Activated CD4-positive, alpha-beta T cell treated with anti-CD3 and anti-CD28 coated beads for 48 hours (primary cell): Measurements from ENCODE around the gene CAPN3.
"Not testable (repeated sequence)": the region's sequence is repeated elsewhere in the genome, so short reads cannot be mapped to it uniquely, and the experiment has no call there.

ENCODE experiments used
- DNase-seq: peaks from one replicate; pipeline ENCODE4 v3.0.0-alpha.2; 2020

CAPN3 gene

DNA sequence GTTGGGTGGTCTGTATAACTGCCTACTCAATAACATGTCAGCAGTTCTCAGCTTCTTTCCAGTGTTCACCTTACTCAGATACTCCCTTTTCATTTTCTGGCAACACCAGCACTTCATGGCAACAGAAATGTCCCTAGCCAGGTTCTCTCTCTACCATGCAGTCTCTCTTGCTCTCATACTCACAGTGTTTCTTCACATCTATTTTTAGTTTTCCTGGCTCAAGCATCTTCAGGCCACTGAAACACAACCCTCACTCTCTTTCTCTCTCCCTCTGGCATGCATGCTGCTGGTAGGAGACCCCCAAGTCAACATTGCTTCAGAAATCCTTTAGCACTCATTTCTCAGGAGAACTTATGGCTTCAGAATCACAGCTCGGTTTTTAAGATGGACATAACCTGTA lies at the start of gene CAPN3:
Gene CAPN3, plus strand, starts transcription at position 253 of the 400 bp plus-strand sequence. CDS start 305 bp downstream, outside the sequence.
- DNase-seq = no peak

- no peak for DNase-seq
Measured at GRCh38 chr15:42313463-42313862, 45.8 kb upstream of the CAPN3 start.

DNA sequence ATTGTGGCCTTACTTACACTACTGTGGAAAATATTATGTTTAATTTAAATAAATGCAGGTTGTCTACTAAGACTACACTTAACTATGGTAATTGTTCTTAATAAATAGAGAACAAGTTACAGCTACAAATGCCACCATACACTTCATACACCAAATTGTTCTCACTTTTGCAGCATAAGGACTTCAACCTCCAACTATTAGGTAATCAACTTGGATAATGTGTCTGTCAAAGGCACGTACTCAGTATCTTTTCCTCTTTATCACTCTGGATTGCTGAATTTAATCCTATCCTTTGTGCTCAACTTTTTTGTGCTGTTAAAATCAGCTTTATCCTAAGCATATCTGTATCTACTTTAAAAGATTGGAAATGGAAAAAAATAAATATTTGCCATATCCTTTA lies 44.5 kb upstream of the CAPN3 start:
- no peak for DNase-seq

DNA sequence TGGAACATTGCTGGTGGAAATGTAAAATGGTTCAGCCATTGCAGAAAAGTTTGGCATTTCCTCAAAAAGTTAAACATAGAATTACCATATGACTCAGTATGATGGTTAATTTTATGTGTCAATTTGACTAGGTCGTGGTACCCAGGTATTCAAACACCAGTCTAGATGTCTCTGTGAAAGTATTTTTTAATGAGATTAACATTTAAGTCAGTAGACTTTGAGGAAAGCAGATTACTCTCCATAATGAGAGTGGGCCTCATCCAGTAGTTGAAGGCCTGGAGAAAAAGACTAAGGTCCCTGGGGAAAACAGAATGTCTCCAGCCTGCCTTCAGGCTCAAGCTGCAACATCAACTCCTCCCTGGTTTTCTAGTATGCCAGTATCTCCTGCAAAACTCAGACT lies 43.8 kb upstream of the CAPN3 start:
- no peak for DNase-seq

- DNase-seq = not testable (repeated sequence)
Measured at GRCh38 chr15:42316282-42316805, 43.0 kb upstream of the CAPN3 start.

DNA sequence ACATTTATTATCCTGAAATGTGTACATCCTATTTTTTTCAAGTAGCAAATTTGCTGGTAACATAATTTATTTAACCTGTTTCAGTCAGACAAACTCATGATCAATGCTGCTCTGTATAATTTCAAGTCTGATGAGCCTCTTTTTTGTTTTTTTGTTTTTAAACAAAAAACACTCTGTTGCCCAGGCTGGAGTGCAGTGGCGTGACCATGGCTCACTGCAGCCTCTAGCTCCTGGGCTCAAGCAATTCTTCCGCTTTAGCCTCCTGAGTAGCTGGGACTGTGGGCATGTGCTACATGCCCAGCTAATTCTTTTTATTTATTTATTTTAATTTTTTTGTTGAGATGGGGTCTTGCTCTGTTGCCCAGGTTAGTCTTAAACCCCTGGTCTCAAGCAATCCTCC lies 40.1 kb upstream of the CAPN3 start:
- DNase-seq = no peak

- DNase-seq = no peak
Measured at GRCh38 chr15:42324308-42324707, 35.0 kb upstream of the CAPN3 start.

DNA sequence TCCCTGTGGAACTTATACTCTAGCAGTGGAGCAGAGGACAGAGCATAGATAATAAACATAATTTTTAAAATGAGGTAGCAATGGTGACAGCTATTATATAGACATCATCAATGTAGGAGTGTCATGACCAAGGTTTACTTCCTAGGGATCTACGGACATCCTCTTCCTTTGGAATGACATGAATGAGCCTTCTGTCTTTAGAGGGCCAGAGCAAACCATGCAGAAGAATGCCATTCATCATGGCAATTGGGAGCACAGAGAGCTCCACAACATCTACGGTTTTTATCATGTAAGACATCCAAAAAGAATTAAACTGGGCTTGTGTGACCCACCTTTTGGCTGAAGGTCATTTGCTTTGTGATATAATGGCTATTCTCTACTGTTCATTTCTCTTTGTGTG lies 30.1 kb upstream of the CAPN3 start:
- DNase-seq = no peak

DNA sequence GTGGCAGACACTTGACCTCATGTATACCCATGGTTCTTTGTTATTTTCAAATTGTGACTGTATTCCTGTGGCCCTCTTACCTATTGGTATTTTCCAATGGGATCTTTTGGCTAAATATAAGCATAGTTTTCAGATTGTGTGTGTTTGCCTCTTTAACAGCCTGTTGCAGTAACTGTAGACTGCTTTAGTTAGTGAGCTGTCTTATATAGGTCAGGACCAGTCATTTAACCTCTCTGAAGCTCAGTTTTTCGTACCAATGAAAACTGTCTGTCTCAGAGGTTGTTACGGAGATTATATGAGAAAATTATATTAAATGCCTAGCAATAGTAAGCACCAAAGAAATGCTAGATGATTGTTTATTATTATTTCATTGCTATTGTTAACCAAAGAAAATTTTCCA lies 29.3 kb upstream of the CAPN3 start:
- no peak for DNase-seq

DNA sequence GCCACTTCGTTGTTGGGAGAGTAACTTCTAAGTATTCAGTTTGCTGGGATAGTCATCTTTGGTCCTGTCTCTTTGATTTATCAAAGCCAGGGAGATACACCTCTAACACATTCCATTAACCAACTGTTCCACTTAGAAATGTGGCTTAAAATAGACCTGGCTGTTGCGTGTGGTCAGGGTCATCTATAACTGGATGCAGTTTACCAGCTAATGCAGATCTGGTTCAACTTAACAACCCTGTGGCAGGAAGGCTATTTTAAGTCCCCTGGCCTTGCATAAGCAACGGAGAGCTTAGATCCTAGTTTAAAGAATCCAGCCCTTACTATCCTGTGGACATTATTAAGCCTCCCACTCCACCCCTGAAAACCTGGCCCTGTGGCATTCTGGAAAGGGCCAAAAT lies 28.1 kb upstream of the CAPN3 start:
- DNase-seq = no peak

DNA sequence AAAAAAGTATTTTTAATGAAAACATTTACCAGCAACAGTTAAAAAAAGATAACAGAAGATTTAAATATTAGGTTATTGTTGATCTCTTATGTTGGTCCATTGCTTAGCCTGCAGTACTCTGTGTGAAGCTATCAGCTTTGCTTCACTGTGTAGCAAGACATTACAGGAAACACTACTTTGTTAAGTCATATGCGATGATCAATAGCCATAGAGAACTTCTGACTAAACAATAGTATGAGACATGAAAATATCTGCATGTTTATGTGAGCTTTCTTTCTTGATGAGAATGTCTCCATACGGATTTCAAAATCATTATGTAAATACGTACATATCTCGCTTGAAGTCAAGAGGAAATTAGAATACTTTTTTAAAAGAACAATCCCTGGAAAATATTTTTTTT lies 27.0 kb upstream of the CAPN3 start:
- DNase-seq = no peak

- DNase-seq = no peak
Measured at GRCh38 chr15:42335074-42335473, 24.2 kb upstream of the CAPN3 start.

GRCh38 chr15:42336650-42337049 lies 22.7 kb upstream of the CAPN3 start:
- not testable (repeated sequence) for DNase-seq

DNA sequence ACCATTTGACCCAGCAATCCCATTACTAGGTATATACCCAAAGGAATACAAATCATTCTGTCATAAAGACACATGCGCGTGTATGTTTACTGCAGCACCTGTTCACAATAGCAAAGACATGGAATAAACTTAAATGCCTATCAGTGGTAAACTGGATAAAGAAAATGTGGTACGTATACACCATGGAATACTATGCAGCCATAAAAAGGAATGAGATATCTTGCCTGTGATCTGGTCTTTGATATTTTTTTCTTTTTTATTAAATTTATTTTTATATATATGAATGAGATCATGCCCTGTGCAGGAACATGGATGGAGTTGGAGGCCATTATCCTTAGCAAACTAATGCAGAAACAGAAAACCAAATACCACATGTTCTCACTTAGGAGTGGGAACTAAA lies 22.2 kb upstream of the CAPN3 start:
- not testable (repeated sequence) for DNase-seq

DNA sequence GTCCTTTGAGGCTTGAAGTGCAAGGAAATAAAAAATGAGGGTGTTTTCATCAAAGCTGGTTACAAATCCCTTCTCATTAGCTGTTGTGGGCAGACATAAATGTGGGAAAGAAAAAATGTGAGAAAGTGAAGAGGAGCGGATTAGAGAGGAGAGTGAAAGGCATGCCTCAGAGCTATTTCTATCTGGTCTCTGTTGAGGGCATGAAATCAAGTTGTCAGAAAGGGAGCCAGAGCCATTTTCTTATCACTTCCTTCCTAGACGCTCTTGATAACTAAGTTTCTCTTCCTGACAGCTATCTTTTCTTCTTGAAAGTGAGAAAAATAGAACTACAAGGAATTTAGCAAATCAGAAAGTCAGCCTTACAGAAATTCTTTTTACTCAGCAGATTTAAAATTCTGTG lies 20.8 kb upstream of the CAPN3 start:
- no peak for DNase-seq

GRCh38 chr15:42343596-42344232 lies 15.6 kb upstream of the CAPN3 start:
- DNase-seq = no peak

DNA sequence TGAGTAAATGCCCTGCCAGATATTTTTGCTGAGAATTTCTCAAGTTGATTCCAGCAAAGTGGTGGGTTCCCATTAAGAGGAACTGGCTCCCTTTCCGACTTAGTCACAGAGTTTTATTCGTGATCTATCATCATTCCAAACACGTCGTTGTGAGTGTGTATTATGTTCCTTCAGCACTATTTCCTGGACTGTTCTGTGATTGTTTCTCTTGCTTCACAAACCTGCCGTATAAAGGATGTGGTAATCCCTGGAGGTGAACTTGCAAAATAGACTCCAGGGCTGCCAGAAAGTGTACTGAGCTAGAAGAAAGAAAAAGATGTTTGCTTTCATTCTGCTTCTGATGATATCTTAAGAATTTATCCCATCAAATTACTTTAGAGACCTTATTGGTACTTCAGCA lies 14.5 kb upstream of the CAPN3 start:
- no peak for DNase-seq

GRCh38 chr15:42345504-42345903 lies 13.8 kb upstream of the CAPN3 start:
- no peak for DNase-seq

DNA sequence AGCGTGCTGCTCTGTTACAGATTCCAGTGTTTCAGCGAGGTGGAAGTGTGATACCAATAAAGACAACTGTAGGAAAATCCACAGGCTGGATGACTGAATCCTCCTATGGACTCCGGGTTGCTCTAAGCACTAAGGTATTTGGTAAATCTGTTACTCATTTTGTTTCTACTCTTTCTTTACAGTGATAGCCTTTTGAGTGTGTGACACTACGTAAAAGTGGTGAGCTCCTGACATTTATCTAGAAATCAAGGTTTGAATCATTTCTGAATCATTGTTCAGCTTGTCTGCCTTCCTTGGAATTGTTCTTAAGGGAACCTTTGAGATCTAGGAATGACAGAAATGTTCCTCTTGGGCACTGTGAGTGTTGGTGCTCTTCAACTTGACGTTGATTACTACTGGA lies 11.2 kb upstream of the CAPN3 start:
- DNase-seq = no peak

GRCh38 chr15:42349186-42349585 lies 10.1 kb upstream of the CAPN3 start:
- no peak for DNase-seq

- no peak for DNase-seq
Measured at GRCh38 chr15:42352401-42352800, 6.9 kb upstream of the CAPN3 start.

DNA sequence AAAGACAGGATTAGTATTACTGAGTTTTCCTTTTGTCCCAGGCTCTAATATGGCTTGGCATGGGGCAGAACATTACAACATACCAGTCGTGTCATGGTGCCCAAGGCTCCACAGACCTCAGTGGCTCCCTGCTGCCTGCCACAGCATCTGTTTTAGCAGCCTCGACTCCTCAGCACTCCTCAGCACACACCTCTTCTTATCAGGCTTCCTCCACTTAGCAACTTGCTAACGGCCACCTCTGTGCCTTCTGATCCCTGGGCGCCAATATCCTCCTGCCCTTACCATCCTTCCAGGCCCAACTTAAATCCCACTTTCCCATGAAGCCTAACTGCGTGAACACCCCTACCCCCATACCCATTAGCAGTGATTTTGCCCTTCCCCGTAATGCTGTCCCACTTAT lies 6.2 kb upstream of the CAPN3 start:
- DNase-seq = no peak

GRCh38 chr15:42354824-42355223 lies 4.5 kb upstream of the CAPN3 start:
- no peak for DNase-seq

DNA sequence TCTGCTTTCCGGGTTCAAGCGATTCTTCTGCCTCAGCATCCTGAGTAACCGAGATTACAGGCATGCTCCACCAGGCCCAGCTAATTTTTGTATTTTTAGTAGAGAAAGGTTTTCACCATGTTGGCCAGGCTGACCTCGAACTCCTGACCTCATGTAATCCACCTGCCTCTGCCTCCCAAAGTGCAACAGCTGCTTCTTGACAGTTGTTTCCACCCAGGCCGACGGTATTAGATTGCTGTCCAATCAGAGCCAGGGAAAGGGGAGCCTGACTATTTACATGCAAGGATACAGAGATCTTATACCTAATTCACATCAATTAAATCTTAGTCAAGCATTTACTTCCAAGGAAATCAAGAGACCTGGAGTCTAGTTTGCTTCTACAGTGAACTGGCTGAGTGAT lies 4.0 kb upstream of the CAPN3 start:
- no peak for DNase-seq

DNA sequence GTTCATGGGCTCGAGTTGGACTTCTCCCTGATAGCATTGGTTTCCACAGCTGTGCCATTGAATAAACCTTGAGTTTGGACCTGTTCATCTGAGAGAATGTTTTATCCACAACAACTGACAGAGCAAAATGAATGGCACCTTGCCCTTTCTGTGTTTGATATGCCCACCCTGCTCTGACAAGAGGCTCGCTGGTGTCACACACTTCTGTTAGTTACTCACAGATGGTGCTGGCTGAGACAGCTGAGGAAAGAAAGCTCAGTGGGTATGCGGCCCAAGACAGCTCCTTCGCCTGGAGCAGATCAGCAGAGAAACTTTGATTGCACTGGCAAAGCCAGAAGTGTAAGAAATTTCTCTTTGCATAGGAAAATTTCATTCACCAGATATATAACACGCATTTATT lies 2.5 kb upstream of the CAPN3 start:
- no peak for DNase-seq
